HG03442 (cell line): ENCODE data around the gene FRK.
A peak's percentile ranks its signal among the peaks of the same experiment; 100 is the strongest.
"Not testable (repeated sequence)": the region's sequence is repeated elsewhere in the genome, so short reads cannot be mapped to it uniquely, and the experiment has no call there.

Experiments used
- ATAC-seq: cut with Tn5 transposase; IDR thresholded peaks from one replicate; pipeline ENCODE4 v1.9.1; 2021; ENCODE audit warnings: mild to moderate bottlenecking, moderate library complexity; ENCODE audit not compliant: unreplicated experiment

FRK gene

GRCh38 chr6:116060572-116061283 lies at the start of gene FRK:
Gene FRK (minus strand): TSS chr6:116060891. CDS start chr6:116060311, 580 bp downstream.
- no peak for ATAC-seq

GRCh38 chr6:116108836-116109235 lies 48.1 kb upstream of the FRK start:
- ATAC-seq = no peak

GRCh38 chr6:116106146-116106545 lies 45.5 kb upstream of the FRK start:
- no peak for ATAC-seq

- no peak for ATAC-seq
Observed at GRCh38 chr6:116105247-116105646, 44.6 kb upstream of the FRK start.

- ATAC-seq = no peak
Observed at GRCh38 chr6:116104636-116105035, 43.9 kb upstream of the FRK start.

GRCh38 chr6:116102873-116103272 lies 42.2 kb upstream of the FRK start:
- no peak for ATAC-seq

GRCh38 chr6:116101790-116102189 lies 41.1 kb upstream of the FRK start:
- ATAC-seq = no peak

GRCh38 chr6:116101302-116101718 lies 40.6 kb upstream of the FRK start:
- ATAC-seq = no peak

- peak; percentile 84 for ATAC-seq
Observed at GRCh38 chr6:116100419-116101301, 40.0 kb upstream of the FRK start, which contains the start of gene NT5DC1. Gene NT5DC1 (plus strand): TSS chr6:116100853. CDS start chr6:116100931, 78 bp downstream.

GRCh38 chr6:116099036-116099435 lies 38.3 kb upstream of the FRK start:
- ATAC-seq = no peak

GRCh38 chr6:116096979-116097816 lies 36.5 kb upstream of the FRK start:
- no peak for ATAC-seq

- not testable (repeated sequence) for ATAC-seq
Observed at GRCh38 chr6:116096048-116096759, 35.5 kb upstream of the FRK start.

- ATAC-seq = no peak
Observed at GRCh38 chr6:116094041-116094440, 33.4 kb upstream of the FRK start.

- ATAC-seq = peak; percentile 64
Observed at GRCh38 chr6:116090251-116090650, 29.6 kb upstream of the FRK start.

GRCh38 chr6:116088946-116089345 lies 28.3 kb upstream of the FRK start:
- ATAC-seq = no peak

- peak; percentile 88 for ATAC-seq
Observed at GRCh38 chr6:116087437-116088027, 26.8 kb upstream of the FRK start.

GRCh38 chr6:116084284-116084683 lies 23.6 kb upstream of the FRK start:
- ATAC-seq = no peak

GRCh38 chr6:116083052-116083451 lies 22.4 kb upstream of the FRK start:
- ATAC-seq = no peak

GRCh38 chr6:116078945-116079344 lies 18.3 kb upstream of the FRK start:
- ATAC-seq = no peak

- ATAC-seq = no peak
Observed at GRCh38 chr6:116078522-116078921, 17.8 kb upstream of the FRK start.
